ENCODE results near the gene MYPN.

MYPN gene

DNA sequence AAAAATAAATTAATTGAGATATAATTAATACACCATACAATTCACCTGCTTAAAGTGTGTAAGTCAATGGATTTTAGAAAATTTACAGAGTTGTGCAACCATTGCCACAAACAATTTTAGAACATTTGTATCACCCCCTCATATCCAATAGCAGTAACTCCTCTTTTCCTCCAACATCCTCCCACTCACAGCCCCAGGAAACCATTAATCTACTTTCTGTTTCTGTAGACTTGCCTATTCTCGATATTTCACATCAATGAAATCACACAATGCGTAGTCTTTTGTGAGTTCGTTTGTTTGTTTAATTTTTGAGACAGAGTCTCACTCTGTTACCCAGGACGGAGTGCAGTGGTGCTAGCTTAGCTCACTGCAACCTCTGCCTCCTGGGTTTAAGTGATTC, 20.5 kb upstream of the MYPN start:
- in situ Hi-C loops (cut with MboI; ENCODE audit: low sequenced_read_pairs), result no loop called here

DNA sequence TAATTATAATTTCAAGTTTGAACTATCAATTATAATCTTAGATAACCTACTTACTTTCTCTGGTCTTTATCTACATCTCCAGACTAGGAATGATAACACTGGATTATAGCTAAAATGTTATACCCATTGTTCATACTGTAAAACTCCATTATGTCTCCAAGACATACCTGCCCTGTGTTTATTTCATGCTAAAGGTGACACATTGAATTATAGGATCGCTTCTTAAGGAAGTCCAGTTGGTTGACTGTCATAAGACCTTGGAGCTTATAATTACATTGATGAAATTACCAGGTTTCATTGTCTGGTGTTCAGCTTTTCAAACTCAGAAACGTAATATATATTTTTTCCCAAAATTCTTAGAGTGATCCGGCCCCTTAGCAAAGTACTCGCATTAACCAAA, 18.7 kb upstream of the MYPN start:
- in situ Hi-C loops (cut with MboI; ENCODE audit: low sequenced_read_pairs), result no loop called here

DNA sequence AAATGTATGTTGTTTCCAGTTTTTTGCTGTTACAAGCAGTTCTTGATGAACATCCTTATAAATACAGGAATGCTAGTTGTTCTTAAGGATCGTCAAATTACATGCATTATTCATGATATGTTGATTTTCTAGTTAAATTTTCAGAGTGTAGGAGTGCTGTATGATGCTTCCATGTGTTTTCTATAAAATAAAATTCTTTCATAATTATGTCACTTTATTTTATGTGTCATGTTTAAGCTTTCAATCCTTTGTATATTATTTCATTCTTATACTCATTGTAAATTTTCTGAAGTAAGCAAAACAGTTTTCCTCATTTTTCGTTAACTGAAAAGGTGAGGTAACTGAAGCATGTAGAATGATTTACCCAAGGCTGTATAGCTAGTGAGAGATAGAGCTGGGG, 16.8 kb upstream of the MYPN start:
- in situ Hi-C loops (cut with MboI; ENCODE audit: low sequenced_read_pairs), result no loop called here

DNA sequence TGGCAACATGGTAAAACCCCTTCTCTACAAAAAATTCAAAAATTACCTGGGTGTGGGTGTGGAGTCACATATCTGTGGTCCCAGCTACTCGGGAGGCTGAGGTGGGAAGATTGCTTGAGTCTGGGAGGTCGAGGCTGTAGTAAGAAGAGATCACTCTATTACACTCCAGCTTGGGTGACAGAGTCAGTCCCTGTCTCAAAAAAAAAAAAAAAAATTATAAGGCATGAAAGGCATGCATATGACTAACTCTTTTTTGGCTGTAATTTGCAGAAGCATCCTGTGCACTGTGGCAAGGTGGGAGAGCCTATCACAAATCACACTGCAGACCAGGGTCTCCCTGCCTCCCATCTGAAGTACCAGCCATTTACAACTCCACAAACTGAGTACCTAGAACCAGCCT, 14.1 kb upstream of the MYPN start:
- in situ Hi-C loops (cut with MboI; ENCODE audit: low sequenced_read_pairs), result no loop called here

DNA sequence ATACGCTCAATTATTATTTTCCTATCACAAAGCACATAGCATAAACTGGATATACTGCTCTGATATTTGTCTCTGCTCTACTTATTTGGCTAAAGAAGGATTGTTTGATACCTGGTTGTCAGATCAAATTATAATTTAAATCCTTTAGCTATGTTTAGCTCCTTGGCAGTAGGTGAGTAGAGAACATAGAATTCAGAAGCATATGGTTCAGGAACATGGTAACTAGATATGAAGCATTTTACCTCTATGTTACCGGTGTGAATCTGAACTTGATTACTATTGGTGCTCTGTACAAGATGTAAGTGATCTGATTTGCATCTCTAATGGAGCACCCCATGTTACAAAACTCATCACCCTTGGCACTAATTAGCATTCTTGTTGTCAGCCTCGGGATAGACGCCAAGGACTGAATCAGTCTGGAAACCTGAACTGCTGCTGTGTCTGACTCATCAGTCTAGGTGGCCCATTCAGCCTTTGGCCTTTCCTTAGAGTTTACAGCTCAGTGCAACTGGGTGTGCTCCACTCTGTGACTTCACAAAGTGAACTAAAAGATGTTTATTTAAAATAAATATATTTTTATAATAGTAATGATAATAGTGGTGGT, 12.3 kb upstream of the MYPN start:
- in situ Hi-C loops (cut with MboI; ENCODE audit: low sequenced_read_pairs), result no loop called here

DNA sequence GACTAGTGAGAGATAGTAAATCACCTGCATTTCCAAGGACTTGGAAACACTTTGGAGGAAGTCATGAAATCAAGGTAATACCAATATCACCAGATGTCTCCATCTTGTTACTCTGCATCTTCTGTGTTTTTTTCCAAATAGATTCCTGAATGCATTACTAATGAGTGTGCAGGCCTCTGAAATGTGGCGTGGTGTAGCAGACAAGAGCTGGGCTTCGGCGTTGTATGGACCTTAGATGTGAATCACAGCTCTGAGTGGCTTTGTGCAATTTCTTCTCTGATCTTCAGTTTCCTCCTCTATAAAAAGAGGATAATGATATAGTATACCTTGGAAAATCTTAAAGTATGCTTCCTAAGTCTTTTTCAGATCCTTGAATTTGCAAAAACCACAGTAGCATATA, 9.6 kb upstream of the MYPN start:
- in situ Hi-C loops (cut with MboI; ENCODE audit: low sequenced_read_pairs), result no loop called here

DNA sequence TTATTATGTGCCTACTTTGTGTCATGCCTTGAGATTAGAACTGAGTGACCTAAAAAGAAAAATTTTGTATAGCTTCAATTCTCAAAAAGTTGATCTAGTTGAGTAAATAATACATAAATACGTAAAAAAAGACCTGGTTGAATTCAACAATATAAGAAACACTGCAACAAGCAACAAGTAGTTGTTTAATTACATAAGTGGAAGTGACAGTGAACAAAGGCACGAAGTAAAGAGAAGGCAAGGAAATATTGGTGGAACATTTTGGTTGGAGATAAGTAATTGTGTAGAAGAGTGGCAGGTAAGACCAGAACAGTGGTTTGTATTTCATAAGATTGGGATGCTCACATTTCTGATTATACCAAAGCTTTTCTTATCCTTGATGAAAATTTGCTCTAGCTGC, 8.2 kb upstream of the MYPN start:
- in situ Hi-C loops (cut with MboI; ENCODE audit: low sequenced_read_pairs), result no loop called here

DNA sequence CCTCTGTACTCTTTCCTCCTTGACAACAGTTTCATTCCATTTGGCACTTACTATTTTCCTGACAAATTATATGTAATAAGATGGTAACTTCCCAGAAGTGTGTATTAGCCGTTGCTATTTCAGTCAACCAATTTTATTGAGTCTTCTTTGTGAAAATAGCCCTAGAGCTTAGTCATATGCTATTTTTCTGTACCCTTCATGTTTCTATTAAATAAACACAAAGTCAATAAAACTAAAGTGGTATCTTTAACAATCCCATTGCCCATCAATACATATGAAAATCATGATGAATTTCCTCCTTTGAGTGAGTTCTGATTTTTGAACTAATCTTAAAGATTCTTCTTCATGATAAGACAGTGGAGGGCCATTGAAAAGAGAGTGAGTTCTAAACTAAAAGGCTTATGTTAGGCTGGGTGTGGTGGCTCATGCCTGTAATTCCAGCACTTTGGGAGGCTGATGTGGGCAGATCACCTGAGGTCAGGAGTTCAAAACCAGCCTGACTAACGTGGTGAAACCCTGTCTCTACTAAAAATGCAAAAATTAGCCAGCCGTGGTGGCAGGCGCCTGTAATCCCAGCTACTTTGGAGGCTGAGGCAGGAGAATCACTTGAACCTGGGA, 5.9 kb upstream of the MYPN start:
- in situ Hi-C loops (cut with MboI; ENCODE audit: low sequenced_read_pairs), result no loop called here

DNA sequence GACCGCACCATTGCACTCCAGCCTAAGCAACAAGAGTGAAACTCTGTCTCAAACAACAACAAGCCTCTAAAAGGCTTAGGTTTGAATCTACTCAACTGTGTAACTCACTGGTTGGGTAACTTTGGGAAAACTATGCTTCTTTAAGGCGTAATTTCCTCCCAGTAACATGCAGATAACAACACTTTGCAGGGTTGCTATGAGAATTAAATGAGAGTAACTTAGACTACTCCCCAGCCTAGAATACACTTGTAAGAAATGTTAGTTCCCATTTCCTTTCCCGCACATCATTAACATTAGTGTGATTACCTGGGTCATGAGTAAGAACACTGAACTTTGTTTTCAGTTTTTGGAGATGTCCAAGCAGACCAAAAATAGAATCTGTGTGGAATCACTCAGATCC, 5.4 kb upstream of the MYPN start:
- in situ Hi-C loops (cut with MboI; ENCODE audit: low sequenced_read_pairs), result no loop called here

DNA sequence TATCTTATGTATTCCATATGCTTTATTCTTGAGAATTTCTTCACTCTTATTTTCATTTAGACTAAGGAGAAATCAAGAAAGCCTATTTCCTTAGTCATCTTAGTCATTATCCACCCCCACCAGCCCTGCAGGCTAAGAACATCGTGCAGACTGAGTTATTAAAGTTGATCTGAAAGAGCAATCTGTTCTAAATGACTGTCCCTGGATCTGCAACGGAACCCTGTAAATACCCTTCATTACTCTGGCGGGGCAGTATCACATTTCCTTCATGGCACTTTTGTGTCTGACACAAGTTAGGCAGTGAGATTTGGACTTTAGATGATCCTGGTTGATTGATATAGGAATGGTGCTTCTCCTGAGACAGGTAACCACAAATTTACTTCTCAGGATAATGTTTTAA, 3.5 kb upstream of the MYPN start:
- in situ Hi-C loops (cut with MboI; ENCODE audit: low sequenced_read_pairs), result no loop called here

DNA sequence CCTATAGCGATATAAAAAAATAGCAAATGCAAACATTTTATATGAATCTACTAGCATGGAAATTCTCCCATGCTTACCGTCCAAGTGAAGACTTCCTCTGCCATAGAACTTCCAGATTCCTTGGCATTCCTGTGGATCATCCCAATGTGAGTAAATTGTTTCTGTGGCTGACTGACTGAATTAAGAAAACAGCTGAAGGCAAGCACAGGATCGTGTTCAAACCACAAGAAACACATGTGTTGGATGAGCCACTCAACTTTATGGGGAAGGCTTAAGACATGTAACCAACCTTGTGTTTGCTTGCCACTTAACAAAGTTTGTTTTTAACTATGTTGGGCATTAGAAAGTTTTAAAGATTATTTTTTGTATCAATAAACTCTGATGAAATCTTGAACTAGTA, 2.6 kb upstream of the MYPN start:
- in situ Hi-C loops (cut with MboI; ENCODE audit: low sequenced_read_pairs), result no loop called here

DNA sequence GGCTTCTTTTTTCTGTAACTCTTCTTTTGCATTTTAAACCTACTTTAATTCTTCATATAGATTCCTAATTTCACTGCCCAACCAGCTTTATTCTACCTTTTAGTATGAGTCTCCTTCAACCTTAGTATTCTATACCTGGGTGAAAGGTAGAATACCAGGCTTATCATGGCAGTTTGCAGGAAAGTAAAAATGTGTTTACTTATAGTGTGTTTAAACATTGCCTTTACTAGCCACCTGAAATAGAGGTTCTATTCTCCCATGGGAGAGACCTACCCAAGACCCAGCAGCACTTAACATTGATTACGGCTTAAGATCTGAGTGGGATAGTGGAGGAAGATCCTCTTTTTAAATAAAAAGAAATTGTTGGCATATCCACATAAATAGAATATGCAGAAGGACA, 1.6 kb upstream of the MYPN start:
- in situ Hi-C loops (cut with MboI; ENCODE audit: low sequenced_read_pairs), result no loop called here

DNA sequence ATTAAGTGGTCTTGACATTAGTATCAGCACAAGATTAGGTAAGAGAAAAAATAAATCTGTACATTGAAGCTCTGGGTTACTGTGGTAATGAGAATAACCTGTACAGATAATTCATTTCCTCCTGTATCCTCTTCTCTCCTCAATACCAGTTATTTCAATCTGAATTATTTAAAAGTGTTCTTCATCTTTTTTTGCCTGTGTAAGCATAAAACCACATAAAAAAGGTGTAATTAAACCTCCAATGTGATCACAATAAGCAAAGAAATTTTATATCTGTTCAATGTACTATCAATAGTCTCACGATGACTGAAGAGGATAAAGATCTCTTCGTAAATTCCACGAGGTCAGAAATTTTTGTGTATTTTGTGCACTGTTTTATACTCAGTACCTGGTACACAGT, 1.2 kb upstream of the MYPN start:
- in situ Hi-C loops (cut with MboI; ENCODE audit: low sequenced_read_pairs), result no loop called here

DNA sequence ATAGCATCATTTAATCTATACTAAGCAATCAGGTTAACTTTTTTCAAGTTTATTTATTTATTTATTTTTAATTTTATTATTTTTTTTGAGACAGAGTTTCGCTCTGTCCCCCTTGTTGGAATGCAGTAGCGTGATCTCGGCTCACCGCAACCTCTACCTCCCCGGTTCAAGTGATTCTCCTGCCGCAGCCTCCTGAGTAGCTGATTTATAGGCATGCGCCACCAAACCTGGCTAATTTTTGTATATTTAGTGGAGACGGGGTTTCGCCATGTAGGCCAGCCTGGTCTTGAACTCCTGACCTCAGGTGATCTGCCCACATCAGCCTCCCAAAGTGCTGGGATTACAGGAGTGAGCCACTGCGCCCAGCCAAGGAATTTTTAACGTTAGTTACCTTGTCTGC, 635 bp upstream of the MYPN start:
- in situ Hi-C loops (cut with MboI; ENCODE audit: low sequenced_read_pairs), result no loop called here

DNA sequence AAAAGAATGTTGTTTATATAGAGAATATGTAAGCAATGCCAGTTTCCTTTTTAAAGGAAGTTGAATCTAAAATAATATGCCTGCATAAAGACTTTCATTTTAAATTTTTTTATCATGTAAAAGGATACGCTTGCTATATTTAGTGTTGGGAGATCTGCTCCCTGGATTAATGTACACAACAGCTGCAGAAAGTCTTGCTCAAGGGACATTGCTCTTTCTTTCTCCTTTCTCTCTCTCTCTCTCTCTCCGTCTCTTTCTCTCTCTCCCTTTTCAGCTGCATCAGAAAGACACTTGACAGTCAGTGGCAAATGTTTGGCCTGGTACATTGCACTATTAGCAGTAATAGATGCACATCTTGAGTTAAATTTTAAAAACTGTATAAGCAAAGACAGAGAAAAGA, 739 bp downstream of the MYPN start:
- in situ Hi-C loops (cut with MboI; ENCODE audit: low sequenced_read_pairs), result no loop called here

DNA sequence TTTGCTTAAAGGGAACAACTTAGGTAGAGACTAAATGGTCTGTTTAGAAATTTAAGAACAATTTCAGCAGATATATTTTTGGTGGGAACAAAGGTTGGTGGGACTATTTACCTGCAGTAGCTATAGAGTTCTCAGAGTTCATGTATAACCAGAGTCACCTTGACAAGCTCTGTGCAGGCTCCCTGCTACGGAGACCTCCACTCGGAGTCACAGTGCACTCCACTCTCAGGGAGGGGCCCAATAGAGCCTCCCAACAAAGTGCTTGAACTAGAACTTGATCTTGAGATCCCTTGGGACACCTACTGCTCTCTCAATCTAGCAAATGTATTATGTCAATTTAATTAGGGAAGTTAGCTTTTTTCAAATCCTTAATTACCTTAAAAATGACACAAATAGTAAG, 2.3 kb downstream of the MYPN start:
- in situ Hi-C loops (cut with MboI; ENCODE audit: low sequenced_read_pairs), result no loop called here

DNA sequence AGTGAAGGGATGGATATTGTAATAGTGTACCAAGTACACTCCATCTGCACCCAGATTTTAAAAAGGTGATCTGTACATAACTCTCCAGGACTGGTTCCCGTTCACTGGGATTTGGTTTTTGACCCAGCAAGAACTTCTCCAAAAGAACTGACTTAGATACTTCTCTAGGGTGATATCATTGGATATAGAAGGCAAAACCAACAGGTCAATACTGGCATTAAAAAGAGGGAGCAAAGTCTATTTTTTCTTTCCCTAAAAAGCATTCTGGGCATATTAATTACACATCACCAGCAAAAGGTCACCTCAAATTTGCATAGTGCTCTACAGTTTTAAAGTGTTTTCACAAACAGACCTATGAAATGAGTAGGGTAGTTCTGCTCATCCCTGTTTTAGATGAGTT, 3.5 kb downstream of the MYPN start:
- in situ Hi-C loops (cut with MboI; ENCODE audit: low sequenced_read_pairs), result no loop called here

DNA sequence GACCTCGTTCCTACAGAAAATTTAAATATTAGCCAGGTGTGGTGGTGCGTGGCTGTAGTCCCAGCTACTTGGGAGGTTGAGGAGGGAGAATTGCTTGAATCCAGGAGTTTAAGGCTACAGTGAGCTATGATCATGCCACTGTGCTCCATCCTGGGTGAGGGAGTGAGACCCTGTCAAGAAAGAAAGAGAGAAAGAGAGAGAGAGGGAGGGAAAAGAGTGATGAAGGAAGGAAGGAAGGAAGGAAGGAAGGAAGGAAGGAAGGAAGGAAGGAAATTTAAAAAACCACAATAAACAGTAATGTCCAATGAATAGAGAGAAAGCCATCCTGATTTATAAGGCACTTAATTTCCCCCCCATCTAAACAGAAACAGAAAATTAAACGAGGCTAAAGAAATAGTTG, 9.4 kb downstream of the MYPN start:
- in situ Hi-C loops (cut with MboI; ENCODE audit: low sequenced_read_pairs), result no loop called here

DNA sequence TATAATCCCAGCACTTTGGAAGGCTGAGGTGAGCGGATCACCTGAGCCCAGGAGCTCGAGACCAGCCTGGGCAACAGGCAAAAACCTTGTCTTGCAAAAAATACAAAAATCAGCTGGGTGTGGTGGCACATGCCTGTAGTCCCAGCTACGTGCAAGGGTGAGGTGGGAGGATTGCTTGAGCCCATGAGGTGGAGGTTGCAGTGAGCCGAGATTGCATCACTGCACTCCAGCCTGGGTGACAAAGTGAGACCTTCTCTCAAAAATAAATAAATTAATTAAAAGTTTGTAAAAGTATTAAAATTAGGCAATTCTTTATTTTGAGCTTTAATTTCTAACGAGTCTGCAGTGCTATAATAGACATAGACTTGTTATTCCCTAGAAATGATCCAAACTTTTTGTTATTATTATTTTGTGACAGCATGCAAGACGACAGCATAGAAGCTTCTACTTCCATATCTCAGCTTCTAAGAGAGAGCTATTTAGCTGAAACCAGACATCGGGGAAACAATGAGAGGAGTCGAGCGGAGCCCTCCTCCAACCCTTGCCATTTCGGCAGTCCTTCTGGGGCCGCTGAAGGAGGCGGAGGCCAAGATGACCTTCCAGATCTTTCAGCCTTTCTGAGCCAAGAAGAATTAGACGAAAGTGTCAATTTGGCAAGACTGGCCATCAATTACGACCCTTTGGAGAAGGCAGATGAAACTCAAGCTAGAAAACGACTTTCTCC, 11.9 kb downstream of the MYPN start:
- in situ Hi-C loops (cut with MboI; ENCODE audit: low sequenced_read_pairs), result no loop called here

DNA sequence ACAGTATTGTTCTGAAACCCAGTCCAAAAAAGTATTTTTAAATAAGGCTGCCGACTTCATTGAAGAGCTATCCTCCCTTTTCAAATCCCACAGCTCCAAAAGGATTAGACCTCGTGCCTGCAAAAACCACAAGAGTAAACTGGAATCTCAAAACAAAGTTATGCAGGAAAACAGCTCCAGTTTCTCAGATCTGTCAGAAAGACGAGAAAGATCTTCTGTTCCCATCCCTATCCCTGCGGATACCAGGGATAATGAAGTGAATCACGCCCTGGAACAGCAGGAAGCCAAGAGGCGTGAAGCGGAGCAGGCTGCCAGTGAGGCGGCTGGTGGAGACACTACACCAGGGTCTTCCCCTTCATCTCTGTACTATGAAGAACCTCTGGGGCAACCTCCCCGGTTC, 12.6 kb downstream of the MYPN start:
- in situ Hi-C loops (cut with MboI; ENCODE audit: low sequenced_read_pairs), result no loop called here

DNA sequence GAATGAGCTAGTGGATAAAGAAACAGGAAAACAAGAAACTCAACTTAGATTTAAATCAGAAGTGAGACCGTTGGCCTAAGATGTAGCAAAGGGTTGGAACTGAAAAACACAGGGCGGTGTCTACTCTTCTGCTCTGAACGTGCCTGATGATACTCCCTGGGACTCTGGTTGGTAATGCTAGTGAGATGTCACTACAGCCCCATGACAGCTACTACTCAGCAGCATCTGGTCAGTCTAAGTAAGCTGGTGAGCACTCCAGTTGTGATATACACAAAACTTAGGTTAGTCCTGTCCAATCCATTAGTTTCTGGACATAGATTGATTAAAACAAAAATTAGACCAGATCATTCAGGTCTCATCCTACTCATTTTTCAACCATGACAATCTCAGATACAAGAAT, 15.4 kb downstream of the MYPN start:
- in situ Hi-C loops (cut with MboI; ENCODE audit: low sequenced_read_pairs), result no loop called here

DNA sequence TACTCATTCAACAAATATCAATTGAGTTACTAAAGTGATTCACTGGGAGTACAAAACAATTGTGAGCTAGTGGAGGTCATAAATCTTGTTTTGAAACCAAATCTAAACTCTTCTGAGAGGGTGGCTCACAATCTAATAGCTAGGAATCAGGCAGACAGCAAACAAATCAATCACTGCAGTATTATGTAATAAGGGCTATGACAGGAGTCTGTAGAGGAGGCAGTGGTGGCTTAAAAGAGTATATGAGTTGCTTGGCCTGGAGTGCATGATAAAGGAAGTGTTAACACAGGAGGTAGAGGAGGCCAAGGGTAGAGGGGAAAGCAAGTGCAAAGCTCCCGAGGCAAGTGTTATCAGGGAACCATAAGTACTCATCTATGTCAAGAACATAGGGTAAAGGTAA, 16.5 kb downstream of the MYPN start:
- in situ Hi-C loops (cut with MboI; ENCODE audit: low sequenced_read_pairs), result no loop called here

DNA sequence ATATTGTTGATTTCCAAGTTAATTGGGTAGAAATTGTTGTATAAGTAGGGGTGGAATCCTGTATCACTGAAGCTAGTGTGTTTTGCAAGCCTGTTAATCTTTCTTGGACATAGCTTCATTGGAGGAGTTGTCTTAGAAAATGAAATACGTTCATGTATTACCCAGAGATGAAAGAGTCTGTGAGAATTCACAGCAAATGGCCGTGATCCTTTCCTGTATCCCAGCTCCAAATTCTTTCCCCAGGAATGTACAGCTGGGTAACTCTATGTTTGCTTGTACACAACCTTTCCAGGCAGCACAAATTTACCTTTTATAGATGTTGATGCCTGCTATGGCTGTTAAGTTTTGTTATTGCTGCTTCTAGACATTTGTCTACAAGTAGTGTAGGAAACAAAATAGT, 18.7 kb downstream of the MYPN start:
- in situ Hi-C loops (cut with MboI; ENCODE audit: low sequenced_read_pairs), result no loop called here
